BLaER1 treated with 17β-estradiol and CSF1 and Interleukin-3, amounts not matched to agents 10 nM and 100 nM (cell line): ENCODE data around the gene IDH3G.
A peak's percentile ranks its signal among the peaks of the same experiment; 100 is the strongest.

Experiments used
- H3K27ac ChIP-seq, 11 experiments: shearing (Covaris generic); formaldehyde crosslinking; 2 replicates each; pipeline ENCODE4 v1.8.1; 2022
- H3K27me3 ChIP-seq, 11 experiments: shearing (Covaris generic); formaldehyde crosslinking; 2 replicates each; pipeline ENCODE4 v1.8.1; 2022
- H3K36me3 ChIP-seq, 11 experiments: shearing (Covaris generic); formaldehyde crosslinking; 2 replicates each; pipeline ENCODE4 v1.8.1; 2022
- H3K4me1 ChIP-seq, 10 experiments: shearing (Covaris generic); formaldehyde crosslinking; 2 replicates each; pipeline ENCODE4 v1.8.1; 2022
- H3K4me2 ChIP-seq, 11 experiments: shearing (Covaris generic); formaldehyde crosslinking; 2 replicates each; pipeline ENCODE4 v1.8.1; 2022
- H3K4me3 ChIP-seq, 10 experiments: shearing (Covaris generic); formaldehyde crosslinking; 2 replicates each; pipeline ENCODE4 v1.8.1; 2022
- H3K9ac ChIP-seq, 11 experiments: shearing (Covaris generic); formaldehyde crosslinking; 2 replicates each; pipeline ENCODE4 v1.8.1; 2022
- H3K9me3 ChIP-seq, 11 experiments: shearing (Covaris generic); formaldehyde crosslinking; replicated peaks in 1 of 11; 2 replicates each; pipeline ENCODE4 v1.8.1; 2022
- H4K20me1 ChIP-seq, 11 experiments: shearing (Covaris generic); formaldehyde crosslinking; 2 replicates each; pipeline ENCODE4 v1.8.1; 2022
- Cebpa-rat ChIP-seq, 11 experiments: shearing (Covaris generic); IDR thresholded peaks; 2 replicates each; pipeline ENCODE4 v1.8.1; 2022

The IDH3G gene

GRCh38 chrX:153800746-153801145 is 6.6 kb upstream of the IDH3G start:
- Histone ChIP-seq H3K9ac (no peak overlapping the region), H3K4me1 (peaks cover 11 to 18% (median 17%) of the 10 kb centered on the region in 10 experiments; a peak in 19 of 20 replicates), H4K20me1 (peaks cover 0 to 54% (median 31%) of the 10 kb centered on the region in 11 experiments; a peak in 17 of 22 replicates), H3K27me3 (peaks cover 0 to 39% (median 12%) of the 10 kb centered on the region in 11 experiments; a peak in 10 of 22 replicates), H3K9me3 (peaks cover 8 to 94% (median 58%) of the 10 kb centered on the region in 11 experiments; a peak in 20 of 22 replicates), H3K4me2 (no peak overlapping the region), H3K4me3 (no peak overlapping the region), H3K36me3 (peaks cover 19 to 36% (median 32%) of the 10 kb centered on the region in 11 experiments; a peak in 21 of 22 replicates), H3K27ac (no peak overlapping the region)
- no peak for TF ChIP-seq Cebpa-rat (IDR thresholded peaks at IDR 0.05)

- peaks cover 16 to 23% (median 20%) of the 10 kb centered on the region in 10 experiments; a peak in 19 of 20 replicates for H3K4me1 ChIP-seq
- no peak overlapping the region for H3K9ac ChIP-seq
- no peak for TF ChIP-seq Cebpa-rat (IDR thresholded peaks at IDR 0.05)
- peaks cover 19 to 36% (median 32%) of the 10 kb centered on the region in 11 experiments; a peak in 21 of 22 replicates for H3K36me3 ChIP-seq
- peaks cover 0 to 56% (median 35%) of the 10 kb centered on the region in 11 experiments; a peak in 17 of 22 replicates for H4K20me1 ChIP-seq
- peaks cover 0 to 35% (median 8%) of the 10 kb centered on the region in 11 experiments; a peak in 9 of 22 replicates for H3K27me3 ChIP-seq
- no peak overlapping the region for H3K4me2 ChIP-seq
- no peak overlapping the region for H3K27ac ChIP-seq
- H3K9me3 ChIP-seq, result peaks cover 8 to 94% (median 56%) of the 10 kb centered on the region in 11 experiments; a peak in 20 of 22 replicates
- H3K4me3 ChIP-seq, result no peak overlapping the region
Observed at GRCh38 chrX:153800177-153800722, 6.1 kb upstream of the IDH3G start.

- no peak overlapping the region for H3K4me3 ChIP-seq
- no peak overlapping the region for H3K9ac ChIP-seq
- no peak overlapping the region for H3K27ac ChIP-seq
- H4K20me1 ChIP-seq, result peaks cover 0 to 58% (median 35%) of the 10 kb centered on the region in 11 experiments; a peak in 17 of 22 replicates
- H3K4me1 ChIP-seq, result peaks cover 16 to 23% (median 20%) of the 10 kb centered on the region in 10 experiments; a peak in 19 of 20 replicates
- peaks cover 19 to 36% (median 32%) of the 10 kb centered on the region in 11 experiments; a peak in 21 of 22 replicates for H3K36me3 ChIP-seq
- H3K9me3 ChIP-seq, result peaks cover 8 to 96% (median 62%) of the 10 kb centered on the region in 11 experiments; a peak in 21 of 22 replicates
- H3K4me2 ChIP-seq, result no peak overlapping the region
- TF ChIP-seq Cebpa-rat (IDR thresholded peaks at IDR 0.05), result no peak
- H3K27me3 ChIP-seq, result peaks cover 0 to 35% (median 8%) of the 10 kb centered on the region in 11 experiments; a peak in 9 of 22 replicates
Observed at GRCh38 chrX:153799326-153799725, 5.2 kb upstream of the IDH3G start.

GRCh38 chrX:153797415-153798015 is 3.3 kb upstream of the IDH3G start:
- Histone ChIP-seq H3K9ac (peak overlapping the region in 4 of 11 experiments; percentile 18 to 94 (median 30); a peak in 2 of 22 replicates), H4K20me1 (peaks cover 2 to 65% (median 42%) of the 10 kb centered on the region in 11 experiments; a peak in 19 of 22 replicates), H3K27me3 (peaks cover 0 to 41% (median 9%) of the 10 kb centered on the region in 11 experiments; a peak in 14 of 22 replicates), H3K4me1 (peaks cover 23 to 32% (median 26%) of the 10 kb centered on the region in 10 experiments), H3K4me3 (no peak overlapping the region; a peak in 1 of 20 replicates), H3K27ac (no peak overlapping the region), H3K4me2 (peak overlapping the region in 3 of 11 experiments; percentile 79 to 93 (median 89); a peak in 2 of 22 replicates), H3K9me3 (peaks cover 11 to 95% (median 58%) of the 10 kb centered on the region in 11 experiments; a peak in 20 of 22 replicates), H3K36me3 (peaks cover 19 to 38% (median 32%) of the 10 kb centered on the region in 11 experiments; a peak in 21 of 22 replicates)
- TF ChIP-seq Cebpa-rat (IDR thresholded peaks at IDR 0.05), result no peak

- H3K27ac ChIP-seq, result peak overlapping the region; percentile 59 to 96 (median 92); a peak in 21 of 22 replicates
- peaks cover 25 to 56% (median 42%) of the 10 kb centered on the region in 11 experiments for H3K36me3 ChIP-seq
- H3K9ac ChIP-seq, result peak overlapping the region; percentile 85 to 97 (median 93)
- peaks cover 10 to 57% (median 33%) of the 10 kb centered on the region in 11 experiments; a peak in 18 of 22 replicates for H3K27me3 ChIP-seq
- peaks cover 29 to 46% (median 39%) of the 10 kb centered on the region in 10 experiments for H3K4me1 ChIP-seq
- H3K4me3 ChIP-seq, result peak overlapping the region; percentile 68 to 90 (median 80)
- H4K20me1 ChIP-seq, result peaks cover 21 to 78% (median 61%) of the 10 kb centered on the region in 11 experiments; a peak in 21 of 22 replicates
- peak overlapping the region; percentile 79 to 94 (median 89) for H3K4me2 ChIP-seq
- H3K9me3 ChIP-seq, result peaks cover 11 to 88% (median 55%) of the 10 kb centered on the region in 11 experiments; a peak in 20 of 22 replicates
- no peak for TF ChIP-seq Cebpa-rat (IDR thresholded peaks at IDR 0.05)
Observed at GRCh38 chrX:153794897-153795816, 982 bp upstream of the IDH3G start.

- TF ChIP-seq Cebpa-rat (IDR thresholded peaks at IDR 0.05), result no peak
- Histone ChIP-seq H3K4me3 (peak overlapping the region; percentile 68 to 90 (median 80)), H3K9ac (peak overlapping the region; percentile 85 to 97 (median 93)), H3K9me3 (peaks cover 11 to 76% (median 51%) of the 10 kb centered on the region in 11 experiments; a peak in 20 of 22 replicates), H4K20me1 (peaks cover 27 to 80% (median 71%) of the 10 kb centered on the region in 11 experiments; a peak in 21 of 22 replicates), H3K36me3 (peaks cover 25 to 64% (median 49%) of the 10 kb centered on the region in 11 experiments), H3K4me1 (peaks cover 29 to 49% (median 39%) of the 10 kb centered on the region in 10 experiments), H3K27me3 (peaks cover 10 to 63% (median 39%) of the 10 kb centered on the region in 11 experiments; a peak in 18 of 22 replicates), H3K4me2 (peak overlapping the region; percentile 72 to 90 (median 82)), H3K27ac (peak overlapping the region; percentile 88 to 96 (median 92); a peak in 21 of 22 replicates)
Observed at GRCh38 chrX:153793291-153793690, 884 bp downstream of the IDH3G start.

GRCh38 chrX:153792368-153792767 is 1.8 kb downstream of the IDH3G start:
- Histone ChIP-seq H3K27ac (no peak overlapping the region), H3K4me1 (peaks cover 29 to 49% (median 38%) of the 10 kb centered on the region in 10 experiments), H4K20me1 (peaks cover 27 to 82% (median 74%) of the 10 kb centered on the region in 11 experiments; a peak in 21 of 22 replicates), H3K4me2 (peak overlapping the region; percentile 72 to 90 (median 82)), H3K36me3 (peaks cover 19 to 65% (median 51%) of the 10 kb centered on the region in 11 experiments), H3K9ac (peak overlapping the region in 7 of 11 experiments; percentile 15 to 95 (median 89); a peak in 6 of 22 replicates), H3K4me3 (peak overlapping the region in 7 of 10 experiments; percentile 76 to 90 (median 81); a peak in 7 of 20 replicates), H3K9me3 (peaks cover 9 to 67% (median 43%) of the 10 kb centered on the region in 11 experiments; a peak in 20 of 22 replicates), H3K27me3 (peaks cover 10 to 69% (median 46%) of the 10 kb centered on the region in 11 experiments; a peak in 18 of 22 replicates)
- TF ChIP-seq Cebpa-rat (IDR thresholded peaks at IDR 0.05), result no peak
